HG02798 (cell line): Measurements from ENCODE around the gene FRG2B.
"Not testable (repeated sequence)": the region's sequence is repeated elsewhere in the genome, so short reads cannot be mapped to it uniquely, and the experiment has no call there.

Experiments used
- ATAC-seq: cut with Tn5 transposase; IDR thresholded peaks from one replicate; pipeline ENCODE4 v1.9.1; 2021; ENCODE audit warnings: mild to moderate bottlenecking; ENCODE audit not compliant: unreplicated experiment, poor library complexity

Gene FRG2B

GRCh38 chr10:133626695-133627094, at the start of gene FRG2B:
TSS of gene FRG2B (minus strand) at chr10:133626795. CDS start at chr10:133626742, 53 bp downstream.
- not testable (repeated sequence) for ATAC-seq

GRCh38 chr10:133667446-133667845, 40.9 kb upstream of the FRG2B start:
- not testable (repeated sequence) for ATAC-seq

- ATAC-seq = not testable (repeated sequence)
Observed at GRCh38 chr10:133663544-133664160, 37.1 kb upstream of the FRG2B start.

DNA sequence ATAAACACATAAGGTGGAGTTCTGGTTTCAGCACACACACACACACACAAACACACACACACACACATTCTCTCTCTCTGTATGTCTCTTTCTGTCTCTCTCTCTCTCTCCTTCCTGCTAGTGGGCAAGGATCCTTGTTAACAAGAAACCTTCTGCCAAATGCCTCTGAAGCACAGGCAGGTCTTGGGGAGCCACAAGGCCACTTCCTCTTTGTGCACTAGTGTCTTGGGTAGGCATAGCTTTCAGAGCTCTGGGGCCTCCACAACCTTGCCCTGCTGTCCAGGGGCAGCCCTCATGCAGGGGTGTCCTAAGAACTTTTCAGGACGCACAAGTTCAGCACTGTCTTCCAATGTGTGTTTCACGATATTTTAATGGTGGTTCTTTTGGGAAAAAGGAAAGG, 34.5 kb upstream of the FRG2B start:
- ATAC-seq = not testable (repeated sequence)

DNA sequence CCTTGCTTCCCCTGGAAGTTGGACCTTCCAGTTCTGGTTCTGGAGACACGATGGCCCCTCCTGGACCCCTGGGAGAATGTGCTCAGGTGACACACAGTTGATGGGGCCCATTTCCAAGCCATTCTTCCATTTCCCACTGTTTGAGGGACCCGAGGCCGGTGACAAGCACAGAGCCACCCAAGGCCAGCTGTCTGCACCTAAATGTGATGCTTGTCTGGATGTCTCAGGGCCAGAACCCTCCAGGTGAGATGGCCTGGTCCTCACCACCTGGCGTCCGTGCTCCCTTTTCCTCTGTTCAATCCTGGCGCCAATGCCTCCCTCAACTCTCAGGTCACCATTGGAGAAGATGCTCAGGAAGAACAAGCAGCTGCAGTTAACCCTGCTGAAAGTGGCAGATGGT, 33.9 kb upstream of the FRG2B start:
- not testable (repeated sequence) for ATAC-seq

DNA sequence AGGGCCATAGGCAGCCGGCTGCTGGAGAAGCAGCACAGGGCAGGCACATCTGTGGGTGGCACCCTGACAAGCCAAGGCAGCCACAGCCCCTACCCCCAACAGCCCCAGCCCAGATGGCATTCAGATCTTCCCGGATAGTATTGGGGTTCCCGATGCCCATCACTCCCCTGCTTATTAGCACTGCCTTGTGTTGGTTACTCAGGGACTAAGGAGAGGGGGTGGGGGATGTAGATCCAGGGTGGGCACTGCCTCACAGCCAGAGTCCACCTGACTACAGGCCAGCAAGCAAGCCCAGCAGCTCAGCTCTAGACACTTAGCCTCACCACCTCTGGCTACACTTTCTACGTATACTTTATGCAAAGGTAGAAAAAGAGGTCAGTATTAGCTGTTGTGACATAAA, 30.7 kb upstream of the FRG2B start:
- not testable (repeated sequence) for ATAC-seq

DNA sequence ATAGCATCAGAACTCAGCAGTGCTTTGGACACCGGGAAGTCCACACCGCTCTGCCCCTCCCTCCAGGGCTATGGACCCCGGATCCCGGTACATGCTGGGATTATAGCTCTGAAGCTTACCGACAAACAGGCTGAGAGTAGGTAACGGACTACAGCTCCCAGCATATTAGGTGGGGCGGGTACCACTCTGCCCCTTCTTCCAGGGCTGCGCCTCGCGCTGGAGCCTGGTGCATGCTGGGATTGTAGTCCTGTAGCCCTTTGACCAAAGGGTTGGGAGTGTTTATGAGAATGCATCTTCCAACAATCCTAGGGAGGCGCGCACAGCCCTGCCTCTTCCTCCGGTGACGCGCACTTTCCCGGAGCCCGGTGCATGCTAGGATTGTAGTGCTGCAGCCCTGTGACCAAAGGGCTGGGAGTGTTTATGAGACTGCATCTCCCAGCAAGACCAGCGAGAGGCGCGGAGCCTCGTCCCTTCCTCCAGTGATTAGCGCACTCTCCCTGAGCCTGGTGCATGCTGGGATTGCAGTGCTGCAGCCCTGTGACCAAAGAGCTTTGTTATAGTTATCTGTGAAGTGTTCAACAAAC, 22.4 kb upstream of the FRG2B start:
- ATAC-seq = not testable (repeated sequence)

DNA sequence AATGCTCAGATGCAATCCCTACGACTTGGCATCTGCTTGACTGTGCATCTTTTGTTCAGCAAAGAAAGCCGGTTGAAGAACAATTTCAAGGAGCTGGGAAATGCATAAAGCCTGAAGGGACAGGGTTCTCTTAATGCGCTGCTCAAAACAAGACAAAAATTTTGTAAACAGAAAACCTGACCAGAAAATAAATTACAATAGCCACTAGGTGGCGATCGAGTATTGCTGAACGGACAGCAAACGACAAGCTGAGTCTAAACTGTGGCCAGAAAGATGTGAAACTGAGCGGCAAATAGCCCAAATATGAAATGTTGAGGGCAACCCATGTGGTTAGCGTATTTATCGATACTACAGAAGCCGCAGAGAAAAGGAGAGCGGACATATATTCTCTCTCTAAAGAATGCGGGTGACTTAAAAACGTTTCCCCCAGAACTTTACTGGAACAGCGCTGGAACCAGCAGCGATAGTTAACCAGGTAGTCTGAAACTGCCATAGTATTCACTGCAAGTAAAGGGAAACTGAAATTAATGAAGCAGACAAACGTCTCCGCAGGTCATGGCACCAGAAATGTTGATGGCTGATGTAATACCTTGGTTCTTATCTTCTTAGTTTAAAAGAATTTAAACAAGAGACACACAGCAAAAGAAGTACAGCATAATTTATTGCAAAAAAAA, 20.6 kb upstream of the FRG2B start:
- ATAC-seq = peak; percentile 89

DNA sequence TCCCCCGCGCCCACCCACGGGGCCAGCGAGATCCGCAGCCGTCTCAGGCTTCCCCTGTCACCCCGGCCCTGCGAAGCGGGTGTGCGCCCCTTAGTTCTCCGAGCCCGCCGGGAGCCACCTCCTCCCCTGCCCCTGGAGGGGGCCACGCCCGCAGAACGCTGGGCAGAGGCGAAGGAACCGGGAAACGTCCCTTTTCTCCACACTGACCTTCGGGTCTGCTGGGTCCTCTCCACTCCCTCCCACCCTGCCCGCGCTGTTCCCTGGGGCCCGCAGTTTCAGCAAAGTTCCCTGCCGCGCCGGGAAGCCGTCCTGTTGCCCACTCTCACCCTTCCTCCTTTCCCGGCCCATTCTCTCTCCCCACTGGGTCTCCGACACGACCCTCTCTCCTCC, 11.2 kb upstream of the FRG2B start:
- not testable (repeated sequence) for ATAC-seq

GRCh38 chr10:133637202-133637845, 10.7 kb upstream of the FRG2B start:
- peak; percentile 68 for ATAC-seq

DNA sequence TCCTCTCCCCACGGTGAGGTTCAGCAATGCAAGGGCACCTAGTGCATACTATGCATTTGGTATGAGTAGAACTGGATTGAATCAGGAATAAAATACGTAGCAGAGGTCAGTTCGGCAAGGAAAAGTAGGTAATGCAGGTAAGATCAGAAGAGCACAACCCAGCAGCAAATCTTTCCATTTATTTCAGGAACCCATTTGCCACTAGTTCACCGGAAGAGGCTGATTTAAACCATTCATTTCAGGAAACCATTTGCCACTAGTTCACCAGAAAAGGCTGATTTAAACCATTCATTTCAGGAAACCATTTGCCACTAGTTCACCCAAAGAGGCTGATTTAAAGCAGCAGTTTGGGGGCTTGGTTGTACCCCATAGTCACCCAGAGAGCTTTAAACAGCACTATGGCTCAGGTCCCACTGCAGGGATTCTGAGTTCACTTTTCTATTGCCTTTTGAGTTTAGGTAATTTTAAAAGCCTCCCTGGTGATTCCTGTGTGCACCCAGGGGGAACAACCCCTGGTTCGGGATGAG, 4.2 kb upstream of the FRG2B start:
- ATAC-seq = not testable (repeated sequence)

DNA sequence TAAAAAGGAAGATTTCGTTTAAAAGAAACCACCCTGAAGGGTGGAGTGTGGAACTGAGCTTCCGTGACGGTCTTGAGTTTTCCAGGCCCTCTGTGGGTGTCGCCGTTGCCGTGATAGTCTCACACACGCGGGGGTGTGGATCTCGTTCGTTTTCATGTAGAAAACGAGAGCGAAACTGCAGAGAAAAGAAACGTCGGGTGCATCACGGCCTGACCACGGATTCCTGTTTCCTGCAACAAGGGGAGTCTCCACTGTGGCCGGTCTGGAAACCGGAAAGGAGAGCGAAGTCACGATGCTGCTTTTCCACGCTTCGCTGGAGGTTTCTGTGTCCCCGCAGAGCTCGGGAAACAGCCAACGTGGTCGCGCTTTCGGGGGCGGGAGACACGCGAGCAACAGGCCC, 4.1 kb downstream of the FRG2B start:
- not testable (repeated sequence) for ATAC-seq

DNA sequence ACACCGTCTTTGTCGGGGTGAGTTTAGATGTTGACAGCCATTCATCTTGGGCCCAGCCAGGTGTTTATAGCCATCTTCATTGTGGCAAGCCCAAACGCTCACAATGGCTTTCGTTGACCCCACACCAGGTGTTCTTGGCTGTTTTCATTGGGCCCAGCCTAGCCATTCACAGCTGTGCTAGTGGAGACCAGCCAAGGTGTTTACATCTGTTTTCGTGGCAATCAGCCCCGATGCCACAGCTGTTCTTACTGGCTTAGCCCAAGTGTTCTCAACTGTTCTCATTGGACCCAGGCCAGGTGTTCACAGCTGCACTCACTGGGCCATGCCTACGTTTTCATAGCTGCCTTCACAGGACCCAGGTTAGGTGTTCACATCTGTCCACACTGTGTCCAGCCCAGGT, 7.7 kb downstream of the FRG2B start:
- no peak for ATAC-seq

DNA sequence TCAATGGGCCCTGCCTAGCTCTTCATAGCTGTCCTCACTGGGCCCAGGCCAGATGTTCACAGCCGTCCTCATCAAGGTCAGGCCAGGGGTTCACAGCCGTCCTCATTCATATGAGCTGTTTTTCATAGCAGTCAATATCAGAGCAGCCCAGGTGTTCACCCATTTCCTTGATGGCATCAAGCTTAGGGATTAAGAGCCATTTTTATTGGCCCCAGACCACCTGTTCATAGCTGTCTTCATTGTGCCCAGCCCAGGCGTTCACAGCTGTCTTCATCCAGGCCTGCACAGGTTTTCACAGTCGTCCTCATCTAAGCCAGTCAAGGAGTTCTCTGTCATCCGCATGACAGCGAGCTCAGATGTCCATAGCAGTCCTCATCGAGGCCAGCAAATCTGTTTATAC, 9.4 kb downstream of the FRG2B start:
- no peak for ATAC-seq

DNA sequence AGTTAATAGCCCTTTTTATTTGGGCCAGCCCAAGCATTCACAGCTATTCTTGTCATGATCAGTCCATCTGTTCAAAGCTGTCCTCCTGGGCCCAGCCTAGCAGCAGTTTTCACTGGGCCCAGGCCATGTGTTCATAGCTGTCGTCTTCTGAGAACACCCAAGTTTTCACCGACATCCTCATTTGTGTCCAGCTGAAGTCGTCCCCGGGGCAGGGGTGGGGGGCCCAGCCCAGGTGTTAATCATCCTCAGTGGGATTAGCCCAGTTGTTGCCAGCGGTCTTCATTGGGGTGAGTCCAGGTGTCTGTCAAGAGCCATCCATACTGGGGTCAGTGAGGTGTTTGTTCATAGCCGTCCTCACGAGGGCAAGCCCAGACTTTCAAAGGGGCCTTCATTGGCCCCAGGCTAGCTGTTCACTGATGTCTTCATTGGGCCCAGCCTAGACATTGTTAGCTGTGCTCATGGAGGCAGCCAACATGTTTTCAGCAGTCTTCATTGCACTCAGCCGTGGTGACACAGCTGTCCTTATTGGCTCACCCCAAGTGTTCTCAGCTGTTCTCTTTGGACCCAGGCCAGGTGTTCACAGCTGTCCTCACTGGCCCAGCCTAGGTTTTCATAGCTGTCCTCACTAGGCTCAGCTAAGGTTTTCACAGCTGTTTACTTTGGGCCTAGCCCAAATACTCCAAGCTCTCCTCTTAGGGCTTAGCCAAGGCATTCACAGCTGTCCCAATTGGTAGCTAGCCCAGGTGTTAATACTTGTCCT, 10.0 kb downstream of the FRG2B start:
- no peak for ATAC-seq

- no peak for ATAC-seq
Observed at GRCh38 chr10:133614830-133615580, 11.6 kb downstream of the FRG2B start.

GRCh38 chr10:133613699-133614098, 12.9 kb downstream of the FRG2B start:
- ATAC-seq = no peak

DNA sequence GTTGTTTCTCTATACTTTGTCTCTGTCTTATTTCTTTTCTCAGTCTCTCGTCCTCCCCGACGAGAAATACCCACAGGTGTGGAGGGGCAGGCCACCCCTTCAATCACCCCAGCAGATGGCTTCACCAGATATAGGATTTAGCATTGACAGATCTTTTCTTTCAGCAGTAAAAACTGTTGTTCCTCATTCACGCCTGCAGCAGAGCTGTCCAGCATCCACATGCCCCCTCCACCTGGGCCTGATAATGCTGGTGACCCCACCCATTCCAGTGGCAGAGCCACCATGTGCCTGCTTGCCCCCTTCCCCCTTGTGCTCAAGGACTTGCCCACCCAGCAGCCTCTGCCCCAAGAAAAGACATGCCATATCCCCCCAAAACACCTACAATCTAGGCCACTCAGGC, 15.5 kb downstream of the FRG2B start:
- no peak for ATAC-seq

GRCh38 chr10:133608855-133609254, 17.7 kb downstream of the FRG2B start:
- no peak for ATAC-seq

GRCh38 chr10:133603434-133603833, 23.2 kb downstream of the FRG2B start:
- not testable (repeated sequence) for ATAC-seq
